ENCODE measurements around the gene PSMD2.

GRCh38 chr3:184257083-184257915 lies 41.7 kb upstream of the PSMD2 start:
- no peak for TF ChIP-seq CTCF (IDR thresholded peaks at IDR 0.05; ENCODE audit: low read depth, low read length)
- no peak for TF ChIP-seq EZH2phosphoT487 (IDR thresholded peaks at IDR 0.05; ENCODE audit: low read depth)
